CD4-positive, CD25-positive, alpha-beta regulatory T cell (primary cell): ENCODE data around the gene TCOF1. TPM values are rescaled to one million over a fixed set of nuclear protein-coding genes. Genes with fewer than 3 reads are reported as not detected.
"Not testable (repeated sequence)": the region's sequence is repeated elsewhere in the genome, so short reads cannot be mapped to it uniquely, and the experiment has no call there.

Experiments used
- ATAC-seq, 2 donors: fragments of 150-1000 bp; cut with Tn5 transposase; one replicate each; pipeline ENCODE4 v1.10.0; 2021; ENCODE audit warnings: low read depth in 2 of 2, moderate number of reproducible peaks in 2 of 2, moderate library complexity in 1 of 2
- DNase-seq, 3 donors: peaks; one replicate each; pipeline versions ENCODE4 v3.0.0 to v3.0.0-alpha.2; 2012 to 2022; ENCODE audit warnings: mixed read lengths in 1 of 3
- H3K27ac ChIP-seq: one replicate; pipeline ENCODE4 v1.7.0; 2013; ENCODE audit warnings: mild to moderate bottlenecking, low read length; ENCODE audit not compliant: insufficient read depth, poor library complexity, severe bottlenecking
- H3K27me3 ChIP-seq: one replicate; pipeline ENCODE4 v1.7.0; 2013; ENCODE audit warnings: low read length; ENCODE audit not compliant: control insufficient read depth, insufficient read depth
- H3K36me3 ChIP-seq: one replicate; pipeline ENCODE4 v1.7.0; 2013; ENCODE audit warnings: mild to moderate bottlenecking, low read length, moderate library complexity; ENCODE audit not compliant: control insufficient read depth, insufficient read depth
- H3K4me1 ChIP-seq: 2 replicates; pipeline ENCODE4 v1.7.0; 2013; ENCODE audit warnings: mild to moderate bottlenecking, low read length; ENCODE audit not compliant: insufficient read depth, control insufficient read depth, poor library complexity, severe bottlenecking
- H3K4me3 ChIP-seq: one replicate; pipeline ENCODE4 v1.7.0; 2013; ENCODE audit warnings: low read depth, mild to moderate bottlenecking, low read length, moderate library complexity
- H3K9me3 ChIP-seq, 2 experiments: 1 replicate in 1 of 2; 2 replicates in 1 of 2; pipeline ENCODE4 v1.7.0; 2013; ENCODE audit warnings: low read length in 2 of 2, mild to moderate bottlenecking in 1 of 2, moderate library complexity in 1 of 2; ENCODE audit not compliant: control insufficient read depth in 2 of 2
- H3K27ac Mint-ChIP-seq, 3 donors: one replicate each; pipeline ENCODE4 v1.8.0; 2020 to 2022; ENCODE audit warnings: mild to moderate bottlenecking in 3 of 3, mixed read lengths in 3 of 3, moderate library complexity in 2 of 3
- H3K27me3 Mint-ChIP-seq: one replicate; pipeline ENCODE4 v1.8.0; 2022; ENCODE audit warnings: mild to moderate bottlenecking, mixed read lengths
- H3K36me3 Mint-ChIP-seq: one replicate; pipeline ENCODE4 v1.8.0; 2020; ENCODE audit warnings: mixed read lengths
- H3K4me1 Mint-ChIP-seq, 4 donors: one replicate each; pipeline ENCODE4 v1.8.0; 2020 to 2022; ENCODE audit warnings: mixed read lengths in 4 of 4, mild to moderate bottlenecking in 1 of 4
- H3K4me3 Mint-ChIP-seq, 4 donors: one replicate each; pipeline ENCODE4 v1.8.0; 2020 to 2022; ENCODE audit warnings: mild to moderate bottlenecking in 4 of 4, mixed read lengths in 4 of 4, moderate library complexity in 3 of 4
- H3K9me3 Mint-ChIP-seq, 7 donors: one replicate each; pipeline ENCODE4 v1.8.0; 2020 to 2022; ENCODE audit warnings: mixed read lengths in 7 of 7, mild to moderate bottlenecking in 3 of 7, moderate library complexity in 2 of 7
- polyA plus RNA-seq, 4 donors: library from polyadenylated mRNA; unstranded; fragments of 300-500 nt; fragmentation: Illumina TruSeq; gene quantifications; one replicate each; pipeline ENCODE4 v1.2.3, GENCODE V29; 2021
- total RNA-seq: library from RNA; stranded (reverse); gene quantifications from one replicate; pipeline ENCODE4 v1.2.3, GENCODE V29; 2022

TCOF1 gene
- total and polyA plus RNA-seq, 5 donors from 2014 or later, result 2.7 to 58.3 (median 3.9) TPM

DNA sequence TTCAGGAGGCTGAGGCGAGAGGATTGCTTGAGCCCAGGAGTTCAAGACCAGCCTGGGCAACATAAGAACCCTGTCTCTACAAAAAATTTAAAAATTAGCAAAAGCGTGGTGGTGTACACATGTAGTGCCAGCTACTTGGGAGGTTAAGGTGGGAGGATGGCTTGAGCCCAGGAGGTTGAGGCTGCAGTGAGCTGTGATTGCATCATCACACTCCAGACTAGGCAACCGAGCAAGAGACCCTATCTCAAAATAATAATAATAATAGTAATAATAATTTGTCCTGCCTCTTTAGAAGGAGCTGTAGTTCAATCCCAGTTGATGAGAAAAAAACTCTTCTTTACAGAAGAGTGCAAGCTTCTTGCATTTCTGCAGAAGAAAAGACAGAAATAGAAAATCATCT, 65.3 kb downstream of the TCOF1 start:
- peaks cover 0 to 6% (median 0%) of the 10 kb centered on the region in 4 donors for H3K4me1 Mint-ChIP-seq
- peaks cover 0 to 1% (median 0%) of the 10 kb centered on the region in 7 donors for H3K9me3 Mint-ChIP-seq
- H3K36me3 ChIP-seq, result no peaks in the 10 kb centered on the region
- H3K4me1 ChIP-seq, result no peaks in the 10 kb centered on the region
- H3K27ac ChIP-seq, result no peak overlapping the region
- no peaks in the 10 kb centered on the region for H3K9me3 ChIP-seq
- ATAC-seq, result no peak
- DNase-seq, result no peak
- H3K4me3 ChIP-seq, result no peak overlapping the region
- H3K27me3 ChIP-seq, result no peaks in the 10 kb centered on the region
- H3K27ac Mint-ChIP-seq, result no peak overlapping the region
- H3K36me3 Mint-ChIP-seq, result no peaks in the 10 kb centered on the region
- no peak overlapping the region for H3K4me3 Mint-ChIP-seq
- H3K27me3 Mint-ChIP-seq, result peaks cover 20% of the 10 kb centered on the region

- H3K36me3 ChIP-seq, H3K4me3 Mint-ChIP-seq, H3K4me1 ChIP-seq, H3K4me3 ChIP-seq, H3K27ac Mint-ChIP-seq, ATAC-seq, H3K9me3 Mint-ChIP-seq, H3K27me3 ChIP-seq, H3K27ac ChIP-seq, H3K9me3 ChIP-seq, H3K36me3 Mint-ChIP-seq, H3K4me1 Mint-ChIP-seq, DNase-seq: not testable (repeated sequence)
- H3K27me3 Mint-ChIP-seq, result peaks cover 27% of the 10 kb centered on the region
Measured at GRCh38 chr5:150426165-150426564, 68.7 kb downstream of the TCOF1 start.

GRCh38 chr5:150428106-150428876, 70.8 kb downstream of the TCOF1 start:
- ATAC-seq (no peak), DNase-seq (no peak)
- Mint-ChIP-seq H3K4me3 (no peak overlapping the region), H3K27me3 (peaks cover 25% of the 10 kb centered on the region), H3K27ac (peak overlapping the region in 1 of 3 donors; percentile 32), H3K9me3 (peaks cover 0 to 1% (median 0%) of the 10 kb centered on the region in 7 donors), H3K4me1 (no peaks in the 10 kb centered on the region), H3K36me3 (no peaks in the 10 kb centered on the region)
- H3K27ac ChIP-seq, result no peak overlapping the region
- H3K9me3 ChIP-seq, result no peaks in the 10 kb centered on the region
- H3K27me3 ChIP-seq, result no peaks in the 10 kb centered on the region
- no peaks in the 10 kb centered on the region for H3K4me1 ChIP-seq
- no peaks in the 10 kb centered on the region for H3K36me3 ChIP-seq
- H3K4me3 ChIP-seq, result no peak overlapping the region

DNA sequence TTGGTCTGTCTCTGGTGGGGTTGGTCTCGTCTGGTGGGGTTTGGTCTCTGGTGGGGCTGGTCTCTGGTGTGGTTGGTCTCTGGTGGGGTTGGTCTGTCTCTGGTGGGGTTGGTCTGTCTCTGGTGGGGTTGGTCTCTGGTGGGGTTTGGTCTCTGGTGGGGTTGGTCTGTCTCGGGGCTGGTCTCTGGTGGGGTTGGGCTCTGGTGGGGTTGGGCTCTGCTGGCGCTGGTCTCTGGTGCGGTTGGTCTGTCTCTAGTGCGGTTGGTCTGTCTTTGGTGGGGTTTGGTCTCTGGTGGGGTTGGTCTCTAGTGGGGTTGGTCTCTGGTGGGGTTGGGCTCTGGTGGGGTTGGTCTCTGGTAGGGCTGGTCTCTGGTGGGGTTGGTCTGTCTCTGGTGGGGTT, 71.5 kb downstream of the TCOF1 start:
- Mint-ChIP-seq H3K27me3 (peaks cover 21% of the 10 kb centered on the region), H3K4me1 (no peaks in the 10 kb centered on the region), H3K4me3 (no peak overlapping the region), H3K9me3 (no peaks in the 10 kb centered on the region), H3K36me3 (no peaks in the 10 kb centered on the region), H3K27ac (no peak overlapping the region)
- DNase-seq (no peak), ATAC-seq (no peak)
- no peaks in the 10 kb centered on the region for H3K9me3 ChIP-seq
- no peaks in the 10 kb centered on the region for H3K4me1 ChIP-seq
- H3K27me3 ChIP-seq, result no peaks in the 10 kb centered on the region
- H3K36me3 ChIP-seq, result no peaks in the 10 kb centered on the region
- H3K27ac ChIP-seq, result no peak overlapping the region
- H3K4me3 ChIP-seq, result no peak overlapping the region

- no peaks in the 10 kb centered on the region for H3K4me1 Mint-ChIP-seq
- ATAC-seq, result peak; percentile 24 to 42
- no peaks in the 10 kb centered on the region for H3K27me3 ChIP-seq
- H3K4me1 ChIP-seq, result no peaks in the 10 kb centered on the region
- H3K9me3 ChIP-seq, result no peaks in the 10 kb centered on the region
- H3K36me3 ChIP-seq, result no peaks in the 10 kb centered on the region
- DNase-seq, result no peak
- H3K27ac Mint-ChIP-seq, result no peak overlapping the region
- H3K27me3 Mint-ChIP-seq, result peaks cover 21% of the 10 kb centered on the region
- no peak overlapping the region for H3K27ac ChIP-seq
- H3K4me3 ChIP-seq, result no peak overlapping the region
- H3K4me3 Mint-ChIP-seq, result no peak overlapping the region
- H3K36me3 Mint-ChIP-seq, result no peaks in the 10 kb centered on the region
- H3K9me3 Mint-ChIP-seq, result no peaks in the 10 kb centered on the region
Measured at GRCh38 chr5:150429410-150429873, 71.9 kb downstream of the TCOF1 start.

DNA sequence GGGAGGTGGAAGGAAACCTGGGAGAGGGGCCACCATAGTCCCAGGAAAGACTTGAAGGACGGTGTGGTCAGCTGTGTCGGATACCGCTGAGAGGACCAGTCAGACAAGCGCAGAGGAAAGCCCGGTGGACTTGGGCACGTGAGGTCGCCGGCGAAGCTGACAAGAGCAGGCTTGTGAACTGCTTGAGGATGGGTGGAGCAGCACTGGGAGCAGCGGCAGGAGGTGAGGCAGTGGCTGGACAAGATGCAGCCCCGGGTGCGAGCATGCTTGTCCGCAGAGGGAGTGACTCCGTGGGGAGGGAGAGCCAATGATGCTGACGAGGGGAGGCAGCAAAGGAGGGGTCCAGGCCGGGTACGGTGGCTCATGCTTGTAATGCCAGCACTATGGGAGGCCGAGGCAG, 73.6 kb downstream of the TCOF1 start:
- Mint-ChIP-seq H3K4me3 (no peak overlapping the region), H3K27me3 (peaks cover 24% of the 10 kb centered on the region), H3K9me3 (no peaks in the 10 kb centered on the region), H3K36me3 (no peaks in the 10 kb centered on the region), H3K27ac (peak overlapping the region in 1 of 3 donors; percentile 23), H3K4me1 (peaks cover 2 to 4% (median 4%) of the 10 kb centered on the region in 4 donors)
- ATAC-seq, result no peak
- H3K4me1 ChIP-seq, result peaks cover 3% of the 10 kb centered on the region
- no peak overlapping the region for H3K27ac ChIP-seq
- H3K36me3 ChIP-seq, result no peaks in the 10 kb centered on the region
- no peak overlapping the region for H3K4me3 ChIP-seq
- no peak for DNase-seq
- H3K27me3 ChIP-seq, result no peaks in the 10 kb centered on the region
- no peaks in the 10 kb centered on the region for H3K9me3 ChIP-seq

- Mint-ChIP-seq H3K4me1 (peaks cover 4 to 8% (median 7%) of the 10 kb centered on the region in 4 donors), H3K36me3 (no peaks in the 10 kb centered on the region), H3K9me3 (no peaks in the 10 kb centered on the region), H3K27ac (no peak overlapping the region), H3K27me3 (peaks cover 25% of the 10 kb centered on the region), H3K4me3 (no peak overlapping the region)
- Histone ChIP-seq H3K27me3 (no peaks in the 10 kb centered on the region), H3K27ac (no peak overlapping the region), H3K36me3 (no peaks in the 10 kb centered on the region), H3K4me3 (no peak overlapping the region), H3K9me3 (no peaks in the 10 kb centered on the region), H3K4me1 (peaks cover 8% of the 10 kb centered on the region)
- ATAC-seq (no peak), DNase-seq (no peak)
Measured at GRCh38 chr5:150431574-150431973, 74.1 kb downstream of the TCOF1 start.

DNA sequence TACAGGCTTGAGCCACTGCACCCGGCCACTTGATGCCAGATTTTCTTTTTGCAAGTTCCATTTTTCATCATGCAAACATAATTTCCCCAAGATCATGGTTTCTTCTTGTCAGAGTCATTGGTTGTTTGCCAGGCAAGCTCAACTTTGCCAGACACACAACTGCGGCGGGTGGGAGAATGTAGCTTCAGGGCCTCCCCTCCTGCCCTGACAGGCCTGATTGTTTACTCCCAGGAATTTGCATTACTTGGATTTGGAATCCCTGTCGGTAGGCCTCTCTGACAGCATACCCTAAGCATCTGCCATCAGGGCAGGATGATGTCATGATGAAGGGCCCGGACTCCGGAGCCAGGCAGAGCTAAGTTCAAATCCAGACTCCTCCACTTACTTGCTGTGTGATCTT, 77.0 kb downstream of the TCOF1 start:
- H3K4me1 Mint-ChIP-seq, result peaks cover 4 to 11% (median 7%) of the 10 kb centered on the region in 4 donors
- no peaks in the 10 kb centered on the region for H3K9me3 Mint-ChIP-seq
- no peak overlapping the region for H3K4me3 ChIP-seq
- peaks cover 9% of the 10 kb centered on the region for H3K4me1 ChIP-seq
- H3K9me3 ChIP-seq, result no peaks in the 10 kb centered on the region
- peaks cover 13% of the 10 kb centered on the region for H3K27me3 Mint-ChIP-seq
- no peaks in the 10 kb centered on the region for H3K36me3 Mint-ChIP-seq
- H3K4me3 Mint-ChIP-seq, result no peak overlapping the region
- H3K27me3 ChIP-seq, result no peaks in the 10 kb centered on the region
- H3K27ac Mint-ChIP-seq, result no peak overlapping the region
- no peak overlapping the region for H3K27ac ChIP-seq
- H3K36me3 ChIP-seq, result no peaks in the 10 kb centered on the region
- ATAC-seq (no peak), DNase-seq (no peak)
